ENCODE data around the gene DGAT2.
"Not testable (repeated sequence)": the region's sequence is repeated elsewhere in the genome, so short reads cannot be mapped to it uniquely, and the experiment has no call there.

Gene DGAT2

DNA sequence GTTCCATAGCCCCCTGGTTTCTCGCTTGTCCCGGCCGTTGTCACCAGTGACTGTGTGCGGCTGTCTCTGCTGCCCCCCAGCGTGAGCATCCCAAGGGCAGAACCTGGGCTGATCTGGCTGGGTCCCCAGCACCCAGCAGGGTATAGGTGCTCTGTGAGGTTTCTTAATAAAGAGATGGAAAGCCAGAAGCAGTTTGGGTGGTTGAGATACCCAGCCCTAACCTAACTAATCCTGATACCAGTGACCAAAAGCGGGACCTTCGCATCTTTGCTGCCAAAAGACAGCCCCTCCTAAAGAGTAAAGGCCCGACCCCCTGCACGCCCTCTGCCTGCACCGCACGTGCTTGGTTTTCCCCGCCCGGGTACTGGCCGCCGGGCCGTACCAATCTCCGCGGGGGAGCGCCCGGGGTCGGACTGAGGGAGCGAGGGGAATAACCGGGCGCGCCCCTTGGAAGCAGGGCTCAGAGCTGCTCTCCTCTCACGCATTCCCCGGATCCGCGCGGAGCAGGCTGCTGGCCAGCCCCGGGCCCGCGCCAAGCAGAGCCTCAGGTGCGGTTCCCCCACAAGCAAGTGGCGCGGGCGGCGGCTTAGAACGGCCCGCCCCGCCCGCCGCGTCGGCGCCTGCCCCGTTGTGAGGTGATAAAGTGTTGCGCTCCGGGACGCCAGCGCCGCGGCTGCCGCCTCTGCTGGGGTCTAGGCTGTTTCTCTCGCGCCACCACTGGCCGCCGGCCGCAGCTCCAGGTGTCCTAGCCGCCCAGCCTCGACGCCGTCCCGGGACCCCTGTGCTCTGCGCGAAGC is at the start of gene DGAT2:
TSS of gene DGAT2 (plus strand) at position 667 of the 797 bp plus-strand sequence. CDS start 214 bp downstream, outside the sequence.
- DNase-seq: peak; percentile 70

- DNase-seq: no peak
Measured at GRCh38 chr11:75719340-75720239, 49.0 kb upstream of the DGAT2 start.

GRCh38 chr11:75720639-75721038 is 47.9 kb upstream of the DGAT2 start:
- DNase-seq: no peak

GRCh38 chr11:75721852-75722668 is 46.5 kb upstream of the DGAT2 start:
- no peak for DNase-seq

DNA sequence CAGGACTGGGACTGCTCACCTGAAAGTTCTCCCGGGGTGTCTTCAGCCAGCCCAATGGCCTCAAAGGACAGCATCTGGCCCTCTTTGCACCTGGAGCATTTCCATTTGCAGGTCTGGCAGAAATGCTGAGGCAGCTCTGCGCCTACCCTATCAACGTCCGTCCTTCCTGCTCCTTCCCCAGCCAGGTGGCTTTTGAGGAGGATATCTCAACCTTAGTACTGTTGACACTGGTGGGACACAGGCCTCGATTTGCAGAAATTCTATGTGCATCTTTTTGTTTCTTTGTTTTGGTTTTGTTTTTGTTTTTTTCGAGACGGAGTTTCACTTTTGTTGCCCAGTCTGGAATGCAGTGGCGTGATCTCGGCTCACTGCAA is 45.9 kb upstream of the DGAT2 start:
- DNase-seq: no peak

GRCh38 chr11:75725547-75726320 is 42.8 kb upstream of the DGAT2 start:
- DNase-seq: no peak

DNA sequence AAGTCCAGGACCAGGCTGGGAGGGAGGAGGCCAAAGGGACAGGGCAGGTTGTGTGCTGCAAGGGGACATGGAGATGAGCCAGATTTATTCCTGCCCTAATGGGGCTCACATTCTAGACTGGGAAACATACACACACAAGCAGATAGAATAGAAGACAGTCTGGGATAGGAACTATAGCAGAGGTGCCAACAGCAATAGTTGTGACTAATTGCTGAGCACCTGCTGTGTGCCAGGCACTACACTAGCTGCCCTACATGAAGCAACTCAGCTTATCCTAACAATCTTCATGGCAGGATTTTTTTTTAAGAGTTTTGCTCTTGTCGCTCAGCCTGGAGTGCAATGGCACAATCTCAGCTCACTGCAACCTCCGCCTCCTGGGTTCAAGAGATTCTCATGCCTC is 39.6 kb upstream of the DGAT2 start:
- no peak for DNase-seq

DNA sequence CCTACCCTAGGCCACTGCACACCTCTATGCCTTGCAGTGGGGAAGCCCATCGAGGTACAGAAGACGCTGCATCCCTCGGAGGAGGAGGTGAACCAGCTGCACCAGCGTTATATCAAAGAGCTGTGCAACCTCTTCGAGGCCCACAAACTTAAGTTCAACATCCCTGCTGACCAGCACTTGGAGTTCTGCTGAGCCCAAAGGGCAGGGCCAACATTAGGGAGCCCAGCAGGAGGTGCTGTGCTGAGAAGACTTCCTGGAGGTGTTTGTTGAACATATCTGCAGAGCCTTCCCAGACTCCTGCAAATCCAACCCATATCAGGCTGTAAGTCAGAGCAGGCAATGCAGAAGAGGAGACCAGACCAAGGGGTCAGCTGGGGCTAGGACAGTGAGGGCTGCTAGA is 37.5 kb upstream of the DGAT2 start:
- DNase-seq: no peak

DNA sequence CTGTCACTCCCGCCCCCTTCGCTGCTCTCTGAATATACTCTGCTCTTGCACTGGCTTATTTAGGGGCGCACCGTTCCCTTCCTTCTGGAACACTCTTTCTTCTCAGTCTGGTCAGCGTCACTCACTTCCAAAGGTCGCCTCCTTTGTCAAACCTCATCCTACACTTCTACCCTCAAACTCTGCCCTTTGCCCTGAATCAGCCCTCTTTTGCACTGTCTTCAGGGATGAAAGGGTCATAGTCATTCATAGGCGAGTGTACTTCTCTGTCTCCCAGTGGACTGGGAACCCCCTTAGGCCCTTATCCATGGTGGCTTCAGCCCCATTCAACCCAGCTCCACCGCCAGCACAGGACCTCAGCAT is 35.5 kb upstream of the DGAT2 start:
- no peak for DNase-seq

GRCh38 chr11:75733431-75734107 is 35.0 kb upstream of the DGAT2 start:
- no peak for DNase-seq

DNA sequence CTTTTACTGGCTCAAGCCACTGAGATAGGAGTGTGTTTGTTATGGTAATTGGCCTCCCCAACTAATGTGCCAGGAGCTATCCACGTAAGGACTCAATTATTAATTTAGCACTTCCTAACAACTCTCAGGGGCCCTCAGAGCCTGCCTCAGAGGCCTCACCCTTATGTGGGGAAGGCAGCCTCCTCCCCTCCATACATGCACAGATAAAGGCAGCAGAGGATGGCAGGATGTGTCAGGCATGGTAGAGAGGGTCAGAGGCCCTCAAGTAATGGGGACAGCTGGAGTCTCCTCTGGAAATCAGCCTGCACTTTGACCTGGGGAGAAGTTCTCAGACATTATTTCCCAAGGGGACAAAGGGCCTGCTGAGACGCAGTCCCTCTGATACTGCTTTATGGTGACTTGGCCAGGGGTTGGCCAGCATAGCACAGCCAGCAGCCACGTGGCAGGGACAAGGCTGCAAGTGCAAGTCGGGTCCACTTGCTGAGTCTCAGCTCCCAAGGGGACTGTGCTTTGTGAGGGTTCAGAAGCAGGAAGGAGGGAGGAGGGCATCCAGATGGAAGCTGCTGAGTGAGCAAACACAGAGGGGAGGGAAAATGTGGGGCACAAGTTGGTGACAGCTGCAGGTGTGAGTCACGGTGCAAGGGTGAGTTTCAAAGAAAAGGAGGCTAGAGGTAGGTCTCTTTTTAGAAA is 33.9 kb upstream of the DGAT2 start:
- DNase-seq: no peak

DNA sequence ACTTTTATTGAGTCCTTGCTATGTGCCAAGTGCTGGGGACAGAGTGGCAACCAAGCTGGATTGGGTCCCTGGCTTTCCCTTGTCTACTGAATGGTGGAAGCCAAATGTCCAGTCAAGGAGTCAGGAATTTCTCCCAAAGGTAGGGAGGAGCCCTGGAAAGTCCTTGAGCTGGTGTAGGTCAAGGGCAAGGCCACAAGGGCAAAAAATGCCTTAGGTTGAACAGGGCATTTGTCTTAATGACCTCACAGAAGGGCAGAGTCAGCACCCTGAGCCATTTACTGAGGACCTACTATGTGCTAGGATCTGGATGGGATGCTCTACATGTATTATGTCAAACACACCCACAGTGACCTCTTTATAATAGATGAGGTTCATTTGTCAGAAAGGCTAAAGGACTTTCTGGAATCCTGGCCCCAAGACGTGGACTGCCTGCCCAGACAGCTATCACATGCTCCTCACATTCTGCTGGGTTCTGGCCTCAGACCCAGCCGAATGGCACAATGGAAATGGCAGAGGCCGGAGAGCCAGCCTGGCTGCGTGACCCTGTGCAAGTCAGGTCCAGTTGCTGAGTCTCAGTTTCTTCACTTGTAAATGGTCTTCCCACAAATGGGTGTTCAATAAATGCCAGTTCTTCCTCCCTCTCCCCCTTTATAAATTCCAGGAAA is 33.3 kb upstream of the DGAT2 start:
- no peak for DNase-seq

GRCh38 chr11:75737314-75737713 is 31.3 kb upstream of the DGAT2 start:
- DNase-seq: no peak

DNA sequence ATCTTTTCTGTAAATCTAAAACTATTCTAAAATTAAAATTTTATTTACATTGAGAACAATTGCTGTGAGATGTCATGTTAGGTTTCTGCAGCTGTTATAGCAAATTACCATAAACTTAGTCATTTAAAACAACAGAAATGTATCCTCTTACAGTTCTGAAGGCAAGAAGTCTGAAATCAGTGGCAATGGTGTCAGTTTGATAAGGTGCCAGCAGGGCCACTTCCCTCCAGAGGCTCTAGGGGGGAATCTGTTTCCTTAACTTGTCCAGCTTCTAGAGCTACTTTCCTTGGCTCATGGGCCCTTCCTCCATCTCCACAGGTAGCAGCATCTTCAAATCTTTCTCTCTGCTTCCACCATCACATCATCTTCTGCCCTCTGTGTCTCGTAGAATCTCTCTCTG is 27.9 kb upstream of the DGAT2 start:
- no peak for DNase-seq

DNA sequence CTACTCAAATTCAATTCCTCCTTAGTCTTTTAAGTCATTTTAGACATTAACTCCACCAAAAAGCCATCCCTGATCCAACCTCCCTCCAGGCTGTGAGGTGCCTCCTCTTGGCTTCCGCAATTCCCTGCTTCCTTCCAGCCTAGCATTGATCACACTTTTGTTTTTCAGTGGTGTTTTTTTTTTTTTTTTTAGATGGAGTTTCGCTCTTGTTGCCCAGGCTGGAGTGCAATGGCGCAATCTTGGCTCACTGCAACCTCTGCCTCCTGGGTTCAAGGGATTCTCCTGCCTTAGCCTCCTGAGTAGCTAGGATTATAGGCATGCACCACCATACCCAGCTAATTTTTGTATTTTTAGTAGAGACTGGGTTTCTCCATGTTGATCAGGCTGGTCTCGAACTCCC is 25.4 kb upstream of the DGAT2 start:
- DNase-seq: not testable (repeated sequence)

GRCh38 chr11:75743711-75744563 is 24.6 kb upstream of the DGAT2 start:
- DNase-seq: no peak

GRCh38 chr11:75745807-75746206 is 22.8 kb upstream of the DGAT2 start:
- DNase-seq: no peak

- not testable (repeated sequence) for DNase-seq
Measured at GRCh38 chr11:75748729-75749273, 19.8 kb upstream of the DGAT2 start.

DNA sequence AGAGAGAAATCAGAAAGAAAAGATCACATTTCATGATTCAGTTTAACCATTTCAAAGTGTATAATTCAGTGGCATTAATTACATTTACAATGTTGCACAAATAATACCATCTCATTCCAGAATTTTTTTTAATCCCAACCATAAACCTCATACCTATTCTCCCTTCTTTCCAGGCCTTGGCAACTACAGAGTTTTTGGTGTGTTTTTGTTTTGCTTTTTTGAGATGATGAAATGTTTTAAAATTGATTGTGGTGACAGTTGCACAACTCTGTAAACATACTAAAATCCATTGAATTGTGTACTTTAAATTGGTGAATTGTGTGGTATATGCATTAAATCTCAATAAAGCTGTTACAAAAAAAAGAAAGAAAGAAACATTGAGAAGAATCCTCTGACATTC is 13.6 kb upstream of the DGAT2 start:
- not testable (repeated sequence) for DNase-seq

All from CD4-positive, alpha-beta T cell treated with Interferon gamma for 1 hour (primary cell).